SK-N-SH (cell line): Measurements from ENCODE around the gene PPDPF. TPM values are rescaled to one million over a fixed set of nuclear protein-coding genes. Genes with fewer than 3 reads are reported as not detected.

Experiments
- CTCF ChIA-PET: fragments of 300-600, 350-600 bp; formaldehyde crosslinking; extraction: SDS; loops from one replicate; lab custom pipeline; 2021; lab: Yijun Ruan, JAX
- POLR2A ChIA-PET: fragments of 350-600 bp; sonication (Branson Sonifier 250); formaldehyde crosslinking; extraction: SDS; loops from one replicate; lab custom pipeline; 2020; ENCODE audit warnings: antibody characterized with exemption, inconsistent platforms; lab: Yijun Ruan, JAX
- DNase-seq: peaks from one replicate; pipeline ENCODE4 v3.0.0; 2012
- H2AFZ ChIP-seq: fragments of 200-600 bp; sonication (generic); 2 replicates; pipeline ENCODE4 v1.8.1; 2016; ENCODE audit warnings: antibody characterized with exemption, mild to moderate bottlenecking, low read depth
- H3F3A ChIP-seq: fragments of 200-600 bp; sonication (generic); replicated peaks from 2 replicates; pipeline ENCODE3; 2016; ENCODE audit warnings: antibody characterized with exemption, mild to moderate bottlenecking; ENCODE audit not compliant: insufficient read depth
- H3K27ac ChIP-seq, 2 experiments: fragments of 200-500 bp in 1 of 2; fragments of 200-600 bp in 1 of 2; sonication (Bioruptor generic) in 1 of 2; sonication (generic), shearing (Covaris generic) in 1 of 2; 2 replicates each; pipeline versions ENCODE4 v1.5.1 to v1.6.1; 2014 to 2016; ENCODE audit warnings: low read depth in 2 of 2, inconsistent platforms in 1 of 2, low read length in 1 of 2, mild to moderate bottlenecking in 1 of 2, mixed read lengths in 1 of 2
- H3K27me3 ChIP-seq: fragments of 200-600 bp; sonication (generic), shearing (Covaris generic); 2 replicates; pipeline ENCODE4 v1.6.1; 2016; ENCODE audit warnings: mixed run types; ENCODE audit not compliant: insufficient read depth
- H3K36me3 ChIP-seq, 2 experiments: fragments of 200-500 bp in 1 of 2; fragments of 200-600 bp in 1 of 2; sonication (Bioruptor generic) in 1 of 2; sonication (generic) in 1 of 2; replicated peaks in 1 of 2; 2 replicates each; pipeline versions ENCODE3 to v1.5.1; 2014 to 2016; ENCODE audit warnings: low read length in 1 of 2, mild to moderate bottlenecking in 1 of 2; ENCODE audit not compliant: insufficient read depth in 2 of 2, control insufficient read depth in 1 of 2
- H3K4me1 ChIP-seq, 2 experiments: fragments of 200-500 bp in 1 of 2; fragments of 200-600 bp in 1 of 2; sonication (Bioruptor generic) in 1 of 2; sonication (generic), shearing (Covaris generic) in 1 of 2; 2 replicates each; pipeline versions ENCODE4 v1.5.1 to v1.6.1; 2014 to 2016; ENCODE audit warnings: low read depth in 1 of 2, low read length in 1 of 2, mixed run types in 1 of 2; ENCODE audit not compliant: insufficient read depth in 2 of 2, control insufficient read depth in 1 of 2
- H3K4me2 ChIP-seq: fragments of 200-600 bp; sonication (generic), shearing (Covaris generic); 2 replicates; pipeline ENCODE4 v1.6.1; 2017; ENCODE audit warnings: mixed run types
- H3K4me3 ChIP-seq, 2 experiments: fragments of 200-500 bp in 1 of 2; fragments of 200-600 bp in 1 of 2; sonication (Bioruptor generic) in 1 of 2; sonication (generic), shearing (Covaris generic) in 1 of 2; 2 replicates each; pipeline versions ENCODE4 v1.5.1 to v1.8.1; 2014 to 2016; ENCODE audit warnings: low read depth in 2 of 2, inconsistent platforms in 1 of 2, low read length in 1 of 2, mild to moderate bottlenecking in 1 of 2, mixed read lengths in 1 of 2, moderate library complexity in 1 of 2
- H3K79me2 ChIP-seq: fragments of 200-600 bp; sonication (generic); 2 replicates; pipeline ENCODE4 v1.8.1; 2017; ENCODE audit warnings: mild to moderate bottlenecking; ENCODE audit not compliant: insufficient read depth
- H3K9ac ChIP-seq: fragments of 200-600 bp; sonication (generic); 2 replicates; pipeline ENCODE4 v1.6.1; 2017; ENCODE audit warnings: mixed run types
- H3K9me2 ChIP-seq: fragments of 200-600 bp; sonication (generic); 2 replicates; pipeline ENCODE4 v1.6.1; 2017; ENCODE audit warnings: mixed run types
- H3K9me3 ChIP-seq: fragments of 200-600 bp; sonication (generic); 2 replicates; pipeline ENCODE4 v1.6.1; 2017; ENCODE audit warnings: mixed run types, mild to moderate bottlenecking, moderate library complexity
- H4K20me1 ChIP-seq: fragments of 200-600 bp; sonication (generic); 2 replicates; pipeline ENCODE4 v1.6.1; 2017; ENCODE audit warnings: mild to moderate bottlenecking, mixed run types; ENCODE audit not compliant: insufficient read depth
- CHD2 ChIP-seq: fragments of 150-350 bp; IDR thresholded peaks from 2 replicates; pipeline ENCODE4 v1.6.1; 2018; ENCODE audit warnings: low read length; ENCODE audit not compliant: partially characterized antibody
- EZH2phosphoT487 ChIP-seq: fragments of 200-600 bp; sonication (generic); IDR thresholded peaks from 2 replicates; pipeline ENCODE4 v1.6.1; 2017; ENCODE audit warnings: low read depth, mixed run types, mild to moderate bottlenecking, antibody characterized with exemption, moderate library complexity, borderline replicate concordance
- FOXJ3 ChIP-seq: sonication (generic); formaldehyde crosslinking; IDR thresholded peaks from 2 replicates; pipeline ENCODE4 v1.5.1; 2020; ENCODE audit warnings: mild to moderate bottlenecking, missing genetic modification reagents
- FOXM1 ChIP-seq: IDR thresholded peaks from 2 replicates; pipeline ENCODE4 v1.4.0; 2012; ENCODE audit warnings: low read depth, mild to moderate bottlenecking
- JUND ChIP-seq: IDR thresholded peaks from 2 replicates; pipeline ENCODE4 v1.4.0; 2012
- MXI1 ChIP-seq: IDR thresholded peaks from 2 replicates; pipeline ENCODE4 v1.6.1; 2012; ENCODE audit warnings: mild to moderate bottlenecking, low read depth, low read length, improper control_type of control experiment
- NRF1 ChIP-seq: IDR thresholded peaks from 2 replicates; pipeline ENCODE4 v1.6.1; 2012; ENCODE audit warnings: low read depth, mild to moderate bottlenecking, low read length
- RCOR1 ChIP-seq: fragments of 150-350 bp; IDR thresholded peaks from 2 replicates; pipeline ENCODE4 v1.6.1; 2017; ENCODE audit warnings: antibody characterized with exemption, low read length
- SIN3A ChIP-seq: IDR thresholded peaks from 2 replicates; pipeline ENCODE4 v1.6.1; 2012; ENCODE audit warnings: low read depth, mild to moderate bottlenecking, low read length, moderate library complexity, borderline replicate concordance
- TCF12 ChIP-seq: IDR thresholded peaks from 2 replicates; pipeline ENCODE4 v1.4.0; 2012
- YY1 ChIP-seq: IDR thresholded peaks from 2 replicates; pipeline ENCODE4 v1.4.0; 2012; ENCODE audit warnings: low read depth, mild to moderate bottlenecking
- WGBS: methylation state at CpG from one replicate; pipeline ENCODE4 v1.1.6; 2017; ENCODE audit warnings: low lambda C conversion rate; 5-methylcytosine and 5-hydroxymethylcytosine counted together
- polyA plus RNA-seq, 3 experiments: library from polyadenylated mRNA; depleted of rRNA; stranded (reverse); fragments of >200 nt; gene quantifications; 2 replicates each; pipeline ENCODE4 v1.2.3, GENCODE V29; 2012
- TF ChIP-seq, protein P1 (sequence below): fragments of 150-350 bp; IDR thresholded peaks from 2 replicates; pipeline ENCODE4 v1.6.1; 2016; ENCODE audit warnings: mild to moderate bottlenecking, low read depth, low read length
- TF ChIP-seq, protein P2 (sequence below): fragments of 200-600 bp; sonication (generic); IDR thresholded peaks from 2 replicates; pipeline ENCODE4 v1.6.1; 2017; ENCODE audit warnings: antibody characterized with exemption, mild to moderate bottlenecking, moderate library complexity
- TF ChIP-seq, protein P3 (sequence below): IDR thresholded peaks from 2 replicates; pipeline ENCODE4 v1.4.0; 2012; ENCODE audit warnings: low read depth
- TF ChIP-seq, protein P4 (sequence below): IDR thresholded peaks from 2 replicates; pipeline ENCODE4 v1.6.1; 2012; ENCODE audit warnings: mild to moderate bottlenecking, low read depth, low read length, moderate library complexity

The PPDPF gene
- polyA plus RNA-seq, 1 of the 3 experiments (the other 2 are of a cell fraction), result 71.4 TPM

DNA sequence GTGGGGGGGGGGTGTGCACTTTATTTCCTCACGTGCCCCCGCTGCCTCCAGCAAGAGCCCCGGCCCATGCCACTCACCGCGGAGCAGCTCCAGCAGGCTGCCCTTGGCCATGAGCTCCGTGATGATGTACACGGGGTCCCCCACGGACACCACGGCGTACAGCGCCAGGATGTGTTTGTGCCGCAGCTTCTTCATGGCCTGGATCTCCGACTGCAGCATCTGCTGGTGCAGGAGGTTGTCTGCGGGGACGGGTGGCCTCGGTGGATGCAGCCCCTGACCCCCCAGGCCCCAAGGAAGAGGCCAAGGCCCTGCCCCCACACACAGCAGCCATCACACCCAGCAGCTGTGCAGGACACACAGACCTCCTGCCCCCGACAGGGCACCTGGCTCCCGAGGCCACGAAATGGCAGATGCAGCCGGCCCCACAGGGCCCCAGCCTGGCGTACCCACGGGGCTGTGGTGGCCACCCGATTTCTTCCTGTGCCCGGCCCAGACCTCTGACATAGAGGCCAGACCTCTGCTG lies 11.9 kb downstream of the PPDPF start:
- no peaks in the 10 kb centered on the region for H3K79me2 ChIP-seq
- TF ChIP-seq SIN3A, result no peak
- TF ChIP-seq, protein P1, sequence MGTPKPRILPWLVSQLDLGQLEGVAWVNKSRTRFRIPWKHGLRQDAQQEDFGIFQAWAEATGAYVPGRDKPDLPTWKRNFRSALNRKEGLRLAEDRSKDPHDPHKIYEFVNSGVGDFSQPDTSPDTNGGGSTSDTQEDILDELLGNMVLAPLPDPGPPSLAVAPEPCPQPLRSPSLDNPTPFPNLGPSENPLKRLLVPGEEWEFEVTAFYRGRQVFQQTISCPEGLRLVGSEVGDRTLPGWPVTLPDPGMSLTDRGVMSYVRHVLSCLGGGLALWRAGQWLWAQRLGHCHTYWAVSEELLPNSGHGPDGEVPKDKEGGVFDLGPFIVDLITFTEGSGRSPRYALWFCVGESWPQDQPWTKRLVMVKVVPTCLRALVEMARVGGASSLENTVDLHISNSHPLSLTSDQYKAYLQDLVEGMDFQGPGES, result no peak
- TF ChIP-seq, protein P2, sequence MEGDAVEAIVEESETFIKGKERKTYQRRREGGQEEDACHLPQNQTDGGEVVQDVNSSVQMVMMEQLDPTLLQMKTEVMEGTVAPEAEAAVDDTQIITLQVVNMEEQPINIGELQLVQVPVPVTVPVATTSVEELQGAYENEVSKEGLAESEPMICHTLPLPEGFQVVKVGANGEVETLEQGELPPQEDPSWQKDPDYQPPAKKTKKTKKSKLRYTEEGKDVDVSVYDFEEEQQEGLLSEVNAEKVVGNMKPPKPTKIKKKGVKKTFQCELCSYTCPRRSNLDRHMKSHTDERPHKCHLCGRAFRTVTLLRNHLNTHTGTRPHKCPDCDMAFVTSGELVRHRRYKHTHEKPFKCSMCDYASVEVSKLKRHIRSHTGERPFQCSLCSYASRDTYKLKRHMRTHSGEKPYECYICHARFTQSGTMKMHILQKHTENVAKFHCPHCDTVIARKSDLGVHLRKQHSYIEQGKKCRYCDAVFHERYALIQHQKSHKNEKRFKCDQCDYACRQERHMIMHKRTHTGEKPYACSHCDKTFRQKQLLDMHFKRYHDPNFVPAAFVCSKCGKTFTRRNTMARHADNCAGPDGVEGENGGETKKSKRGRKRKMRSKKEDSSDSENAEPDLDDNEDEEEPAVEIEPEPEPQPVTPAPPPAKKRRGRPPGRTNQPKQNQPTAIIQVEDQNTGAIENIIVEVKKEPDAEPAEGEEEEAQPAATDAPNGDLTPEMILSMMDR, result no peak
- TF ChIP-seq, protein P3, sequence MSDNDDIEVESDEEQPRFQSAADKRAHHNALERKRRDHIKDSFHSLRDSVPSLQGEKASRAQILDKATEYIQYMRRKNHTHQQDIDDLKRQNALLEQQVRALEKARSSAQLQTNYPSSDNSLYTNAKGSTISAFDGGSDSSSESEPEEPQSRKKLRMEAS, result no peak
- TF ChIP-seq MXI1, result no peak
- no peak for TF ChIP-seq EZH2phosphoT487
- no peak for TF ChIP-seq RCOR1
- no peak for TF ChIP-seq NRF1
- no peak for TF ChIP-seq JUND
- no peak for TF ChIP-seq CHD2
- TF ChIP-seq, protein P4, sequence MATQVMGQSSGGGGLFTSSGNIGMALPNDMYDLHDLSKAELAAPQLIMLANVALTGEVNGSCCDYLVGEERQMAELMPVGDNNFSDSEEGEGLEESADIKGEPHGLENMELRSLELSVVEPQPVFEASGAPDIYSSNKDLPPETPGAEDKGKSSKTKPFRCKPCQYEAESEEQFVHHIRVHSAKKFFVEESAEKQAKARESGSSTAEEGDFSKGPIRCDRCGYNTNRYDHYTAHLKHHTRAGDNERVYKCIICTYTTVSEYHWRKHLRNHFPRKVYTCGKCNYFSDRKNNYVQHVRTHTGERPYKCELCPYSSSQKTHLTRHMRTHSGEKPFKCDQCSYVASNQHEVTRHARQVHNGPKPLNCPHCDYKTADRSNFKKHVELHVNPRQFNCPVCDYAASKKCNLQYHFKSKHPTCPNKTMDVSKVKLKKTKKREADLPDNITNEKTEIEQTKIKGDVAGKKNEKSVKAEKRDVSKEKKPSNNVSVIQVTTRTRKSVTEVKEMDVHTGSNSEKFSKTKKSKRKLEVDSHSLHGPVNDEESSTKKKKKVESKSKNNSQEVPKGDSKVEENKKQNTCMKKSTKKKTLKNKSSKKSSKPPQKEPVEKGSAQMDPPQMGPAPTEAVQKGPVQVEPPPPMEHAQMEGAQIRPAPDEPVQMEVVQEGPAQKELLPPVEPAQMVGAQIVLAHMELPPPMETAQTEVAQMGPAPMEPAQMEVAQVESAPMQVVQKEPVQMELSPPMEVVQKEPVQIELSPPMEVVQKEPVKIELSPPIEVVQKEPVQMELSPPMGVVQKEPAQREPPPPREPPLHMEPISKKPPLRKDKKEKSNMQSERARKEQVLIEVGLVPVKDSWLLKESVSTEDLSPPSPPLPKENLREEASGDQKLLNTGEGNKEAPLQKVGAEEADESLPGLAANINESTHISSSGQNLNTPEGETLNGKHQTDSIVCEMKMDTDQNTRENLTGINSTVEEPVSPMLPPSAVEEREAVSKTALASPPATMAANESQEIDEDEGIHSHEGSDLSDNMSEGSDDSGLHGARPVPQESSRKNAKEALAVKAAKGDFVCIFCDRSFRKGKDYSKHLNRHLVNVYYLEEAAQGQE, result no peak
- no peak for TF ChIP-seq YY1
- TF ChIP-seq FOXM1, result no peak
- TF ChIP-seq TCF12, result no peak
- no peak for TF ChIP-seq FOXJ3 (CRISPR knock-in tag)
- TF ChIP-seq, all 33 proteins: peak for 0
- Histone ChIP-seq H3K4me2 (no peak overlapping the region), H3F3A (peaks cover 1% of the 10 kb centered on the region), H3K27me3 (no peaks in the 10 kb centered on the region), H3K4me3 (no peak overlapping the region), H4K20me1 (0 out of 2 replicates have a peak, but pooled peaks cover 4% of the 10 kb centered on the region), H3K4me1 (peaks cover 0 to 15% of the 10 kb centered on the region in 2 experiments; a peak in 1 of 4 replicates), H3K27ac (no peak overlapping the region), H3K36me3 (no peaks in the 10 kb centered on the region), H3K9ac (no peak overlapping the region), H2AFZ (no peak overlapping the region), H3K9me3 (no peaks in the 10 kb centered on the region), H3K9me2 (no peaks in the 10 kb centered on the region)
- CTCF ChIA-PET, result interaction anchor here (0.7 kb wide), 1 partner anchor 109 kb away, joined by 3 read pairs; no protein-coding TSS in a partner anchor
- DNase-seq, result peak; percentile 25
- POLR2A ChIA-PET, result interaction anchor here (1.4 kb wide), 1 partner anchor 11 kb away, joined by 4 read pairs; no protein-coding TSS in a partner anchor
- 86% methylated on average over 6 of the region's 24 CpGs for WGBS
